Subcutaneous abdominal adipose tissue (tissue), 5 donors: ENCODE data around the gene REC8.
"Not testable (repeated sequence)": the region's sequence is repeated elsewhere in the genome, so short reads cannot be mapped to it uniquely, and the experiment has no call there.

ENCODE experiments used
- H3K27ac ChIP-seq: one replicate; pipeline ENCODE4 v1.7.0; 2013; ENCODE audit warnings: low read depth, mild to moderate bottlenecking, inconsistent platforms, low read length, moderate library complexity
- H3K27me3 ChIP-seq, 5 donors: one replicate each; pipeline ENCODE4 v1.7.0; 2013; ENCODE audit warnings: low read length in 5 of 5, inconsistent platforms in 1 of 5; ENCODE audit not compliant: control insufficient read depth in 5 of 5, insufficient read depth in 4 of 5
- H3K36me3 ChIP-seq, 5 donors: one replicate each; pipeline ENCODE4 v1.7.0; 2013; ENCODE audit warnings: low read length in 5 of 5; ENCODE audit not compliant: control insufficient read depth in 5 of 5, insufficient read depth in 5 of 5
- H3K4me1 ChIP-seq, 5 donors: one replicate each; pipeline ENCODE4 v1.7.0; 2013; ENCODE audit warnings: low read length in 5 of 5, mild to moderate bottlenecking in 3 of 5, moderate library complexity in 1 of 5; ENCODE audit not compliant: control insufficient read depth in 5 of 5, insufficient read depth in 5 of 5
- H3K4me3 ChIP-seq, 5 donors: one replicate each; pipeline ENCODE4 v1.7.0; 2013; ENCODE audit warnings: low read length in 5 of 5, low read depth in 1 of 5
- H3K9ac ChIP-seq, 5 donors: one replicate each; pipeline ENCODE4 v1.7.0; 2013; ENCODE audit warnings: low read length in 5 of 5, mild to moderate bottlenecking in 4 of 5, moderate library complexity in 3 of 5
- H3K9me3 ChIP-seq, 5 donors: one replicate each; pipeline ENCODE4 v1.7.0; 2013; ENCODE audit warnings: low read length in 5 of 5; ENCODE audit not compliant: control insufficient read depth in 5 of 5
- donor health status: healthy.
- donor health status: healthy.
- donor health status: healthy.
- donor health status: healthy.
- donor health status: healthy.

The REC8 gene

DNA sequence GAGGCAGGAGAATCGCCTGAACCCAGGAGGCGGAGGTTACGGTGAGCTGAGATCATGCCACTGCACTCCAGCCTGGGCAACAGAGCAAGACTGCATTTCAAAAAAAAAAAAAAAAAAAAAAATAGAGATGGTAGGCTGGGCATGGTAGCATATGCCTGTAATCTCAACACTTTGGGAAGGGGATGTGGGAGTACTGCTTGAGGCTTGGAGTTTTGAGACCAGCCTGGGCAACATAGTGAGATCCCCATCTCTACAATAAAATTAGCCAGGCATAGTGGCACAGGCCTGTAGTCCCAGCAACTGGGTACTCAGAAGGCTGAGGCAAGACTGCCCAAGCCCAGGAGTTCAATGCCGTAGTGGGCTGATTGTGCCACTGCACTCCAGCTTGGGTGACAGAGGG is 51.1 kb downstream of the REC8 start:
- H3K9me3 ChIP-seq, H3K4me1 ChIP-seq, H3K27ac ChIP-seq, H3K27me3 ChIP-seq, H3K4me3 ChIP-seq, H3K36me3 ChIP-seq, H3K9ac ChIP-seq: not testable (repeated sequence)

GRCh38 chr14:24224618-24225071 is 52.8 kb downstream of the REC8 start:
- no peaks in the 10 kb centered on the region for H3K27me3 ChIP-seq
- H3K4me3 ChIP-seq, result no peak overlapping the region
- no peaks in the 10 kb centered on the region for H3K9me3 ChIP-seq
- H3K36me3 ChIP-seq, result peaks cover 0 to 9% (median 2%) of the 10 kb centered on the region in 5 donors
- peaks cover 0 to 3% (median 0%) of the 10 kb centered on the region in 5 donors for H3K4me1 ChIP-seq
- no peak overlapping the region for H3K27ac ChIP-seq
- no peak overlapping the region for H3K9ac ChIP-seq

GRCh38 chr14:24226473-24226872 is 54.6 kb downstream of the REC8 start:
- Histone ChIP-seq H3K36me3 (peaks cover 0 to 9% (median 2%) of the 10 kb centered on the region in 5 donors), H3K9me3 (no peaks in the 10 kb centered on the region), H3K4me1 (peaks cover under 1 to 11% (median 9%) of the 10 kb centered on the region in 5 donors), H3K4me3 (no peak overlapping the region), H3K27ac (no peak overlapping the region), H3K9ac (no peak overlapping the region), H3K27me3 (no peaks in the 10 kb centered on the region)

DNA sequence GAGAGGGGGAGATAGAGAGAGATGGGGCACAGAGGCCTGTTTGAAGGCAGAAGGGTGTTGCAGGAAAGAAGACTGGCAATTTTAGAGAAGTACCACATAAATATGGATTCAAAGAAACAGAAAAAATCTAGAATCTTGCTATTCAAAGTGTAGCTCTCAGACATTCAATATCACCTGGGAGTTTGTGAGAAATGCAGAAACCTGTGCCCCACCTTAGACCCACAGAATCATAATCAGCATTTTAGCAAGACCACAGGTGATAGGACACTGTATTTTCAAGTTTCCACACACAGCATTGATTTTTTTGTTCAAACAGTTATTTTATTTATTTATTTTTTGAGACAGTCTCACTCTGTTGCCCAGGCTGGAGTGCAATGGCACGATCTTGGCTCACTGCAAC is 57.0 kb downstream of the REC8 start:
- Histone ChIP-seq H3K27me3 (no peaks in the 10 kb centered on the region), H3K4me3 (no peak overlapping the region), H3K9ac (peak overlapping the region in 1 of 5 donors; percentile 3), H3K9me3 (no peaks in the 10 kb centered on the region), H3K4me1 (peaks cover 8 to 29% (median 26%) of the 10 kb centered on the region in 5 donors), H3K27ac (no peak overlapping the region), H3K36me3 (peaks cover 0 to 9% (median 2%) of the 10 kb centered on the region in 5 donors)
